GM15510 (cell line): ENCODE results near the gene LAMA2.

Experiments
- POLR2A ChIP-seq: IDR thresholded peaks from 3 replicates; pipeline ENCODE4 v1.6.1; 2011; ENCODE audit warnings: borderline replicate concordance; ENCODE audit not compliant: insufficient read length; ENCODE audit errors: extremely low read depth

LAMA2 gene

DNA sequence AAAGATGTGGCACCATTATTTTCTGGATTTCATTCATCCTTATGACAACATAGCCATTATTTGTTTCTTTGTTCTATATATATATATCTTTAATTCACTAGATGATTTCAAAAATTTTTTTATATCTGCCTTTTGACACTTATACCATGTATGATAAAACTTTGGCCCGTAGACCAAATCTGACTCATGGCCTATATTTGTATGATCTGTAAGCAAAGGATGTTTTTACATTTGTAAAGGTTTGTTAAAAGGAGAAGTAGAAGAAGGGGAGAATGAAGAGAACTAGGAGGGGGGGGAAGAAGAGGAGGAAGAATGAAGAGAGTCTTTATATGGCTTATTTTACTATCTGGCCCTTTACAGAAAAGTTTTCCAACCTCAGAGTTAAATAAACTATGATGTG, 279.7 kb downstream of the LAMA2 start:
- no peak for TF ChIP-seq POLR2A

DNA sequence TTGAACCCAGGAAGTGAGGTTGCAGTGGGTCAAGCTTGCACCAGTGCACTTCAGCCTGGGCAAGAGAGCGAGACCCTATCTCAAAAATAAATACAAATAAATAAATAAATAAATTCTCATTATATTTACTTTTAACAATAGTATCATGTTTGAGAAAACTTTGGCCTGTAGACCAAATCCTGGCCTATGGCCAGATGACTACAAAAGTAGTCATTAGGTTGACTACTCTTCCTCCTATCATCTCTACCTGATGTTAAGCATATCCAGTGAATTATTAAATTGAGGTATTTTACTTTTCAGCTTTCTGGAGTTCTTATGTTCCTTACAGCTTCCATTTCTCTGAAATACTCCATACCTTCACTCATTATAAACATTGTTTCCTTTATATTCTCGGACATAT, 280.6 kb downstream of the LAMA2 start:
- TF ChIP-seq POLR2A: no peak

DNA sequence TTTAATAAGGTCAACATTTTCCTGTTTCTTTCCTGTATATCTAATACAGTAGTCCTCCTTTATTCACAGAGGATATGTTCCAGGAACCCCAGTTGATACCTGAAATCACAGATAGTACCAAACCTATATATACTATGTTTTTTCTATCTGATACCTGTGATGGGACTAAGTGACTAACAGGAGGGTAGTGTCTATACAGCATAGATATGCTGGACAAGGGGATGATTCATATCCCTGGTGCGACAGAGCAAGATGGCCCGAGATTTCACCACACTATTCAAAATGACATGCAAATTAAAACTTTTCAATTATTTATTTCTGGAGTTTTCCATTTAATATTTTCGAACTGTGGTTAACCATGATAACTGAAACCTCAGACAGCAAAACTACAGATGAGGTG, 281.1 kb downstream of the LAMA2 start:
- TF ChIP-seq POLR2A: no peak

DNA sequence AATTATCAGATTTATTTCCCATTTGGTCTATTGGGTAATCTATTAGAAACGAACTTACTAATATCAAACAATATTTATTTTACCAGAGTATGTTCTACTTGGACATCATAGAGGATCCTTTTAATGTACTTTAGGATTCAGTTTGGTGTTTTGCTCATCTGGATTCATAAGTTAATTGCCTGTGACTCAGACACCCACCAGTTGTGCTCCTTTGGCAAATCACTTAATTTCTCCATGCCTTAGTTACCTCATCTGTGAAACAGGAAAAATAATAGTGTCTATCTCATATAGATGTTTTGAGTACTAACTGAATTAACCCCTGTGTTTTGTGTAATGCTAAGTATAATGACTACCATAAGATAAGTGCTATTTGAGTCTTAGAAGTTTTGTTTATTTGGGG, 292.1 kb downstream of the LAMA2 start:
- no peak for TF ChIP-seq POLR2A

DNA sequence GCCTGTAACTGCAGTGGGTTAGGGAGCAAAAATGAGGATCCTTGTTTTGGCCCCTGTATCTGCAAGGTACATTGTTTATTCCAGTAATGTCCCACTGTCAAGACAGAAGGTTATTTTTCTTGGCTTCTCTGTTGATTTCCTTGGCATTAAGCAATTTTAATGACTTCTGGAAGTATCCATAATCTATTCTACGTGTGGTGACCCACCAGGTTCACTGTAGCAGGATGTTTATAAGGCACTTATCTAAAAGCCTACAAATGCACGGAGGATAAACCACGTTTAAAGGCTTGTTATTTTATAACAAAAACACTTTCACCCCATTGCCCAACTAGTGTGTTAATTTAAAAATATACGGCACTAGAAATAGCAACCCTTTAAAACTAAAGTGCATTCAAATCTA, 294.9 kb downstream of the LAMA2 start:
- TF ChIP-seq POLR2A: no peak

DNA sequence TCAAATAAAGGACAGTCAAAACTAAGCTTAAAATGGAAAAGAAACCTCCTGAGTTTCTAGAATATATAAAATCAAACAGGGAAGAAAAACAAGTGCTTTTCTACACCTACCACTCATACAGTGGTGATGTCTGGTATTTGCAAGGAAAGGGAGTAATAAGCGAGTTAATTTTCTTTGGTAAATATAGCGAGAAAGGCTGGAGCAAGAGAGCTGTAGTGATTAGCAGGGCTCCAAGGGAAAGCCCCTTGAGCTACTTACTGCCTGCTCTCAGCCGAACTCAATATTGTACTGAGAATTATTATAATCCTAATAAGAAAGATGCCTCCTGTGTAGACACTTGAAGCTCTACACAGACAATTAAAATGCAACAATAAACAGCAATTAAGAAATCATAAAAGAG, 296.3 kb downstream of the LAMA2 start:
- no peak for TF ChIP-seq POLR2A

DNA sequence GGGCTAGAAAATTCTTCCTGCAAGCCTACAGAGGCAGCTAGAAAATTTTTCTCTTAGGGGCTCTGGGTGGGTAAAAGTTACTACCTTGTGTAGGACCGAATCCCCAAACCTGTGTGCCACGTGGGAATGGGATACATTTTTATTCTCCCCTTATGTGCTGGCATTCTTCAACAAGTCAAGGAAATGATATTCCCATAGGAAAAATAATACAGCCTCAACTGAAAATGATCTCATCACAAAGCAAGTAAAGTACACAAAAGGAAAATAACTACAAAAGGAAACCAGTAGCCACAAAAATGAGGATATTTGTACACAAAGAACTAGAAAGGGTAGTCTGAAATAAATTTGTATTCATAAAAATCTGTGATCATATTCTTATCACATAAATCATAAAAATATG, 298.1 kb downstream of the LAMA2 start:
- no peak for TF ChIP-seq POLR2A

DNA sequence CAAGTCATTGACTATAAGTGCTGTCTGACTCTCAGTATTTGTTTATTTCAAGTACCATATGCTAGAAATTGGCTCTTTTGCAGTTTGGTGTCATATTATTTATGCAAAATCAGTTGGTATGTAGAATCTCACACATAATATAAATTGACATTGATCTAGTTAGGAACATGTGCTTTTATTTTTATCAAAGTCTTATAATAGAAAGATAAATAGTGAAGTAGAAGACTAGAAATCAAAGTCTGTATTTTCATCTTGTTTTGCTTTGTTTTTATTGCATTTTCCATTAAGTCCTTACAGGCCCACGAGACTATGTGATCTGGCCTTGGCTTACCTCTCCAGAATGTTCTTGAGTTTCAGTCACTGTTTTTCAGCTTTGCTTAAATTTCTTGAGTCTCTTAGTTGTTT, 300.3 kb downstream of the LAMA2 start:
- no peak for TF ChIP-seq POLR2A

DNA sequence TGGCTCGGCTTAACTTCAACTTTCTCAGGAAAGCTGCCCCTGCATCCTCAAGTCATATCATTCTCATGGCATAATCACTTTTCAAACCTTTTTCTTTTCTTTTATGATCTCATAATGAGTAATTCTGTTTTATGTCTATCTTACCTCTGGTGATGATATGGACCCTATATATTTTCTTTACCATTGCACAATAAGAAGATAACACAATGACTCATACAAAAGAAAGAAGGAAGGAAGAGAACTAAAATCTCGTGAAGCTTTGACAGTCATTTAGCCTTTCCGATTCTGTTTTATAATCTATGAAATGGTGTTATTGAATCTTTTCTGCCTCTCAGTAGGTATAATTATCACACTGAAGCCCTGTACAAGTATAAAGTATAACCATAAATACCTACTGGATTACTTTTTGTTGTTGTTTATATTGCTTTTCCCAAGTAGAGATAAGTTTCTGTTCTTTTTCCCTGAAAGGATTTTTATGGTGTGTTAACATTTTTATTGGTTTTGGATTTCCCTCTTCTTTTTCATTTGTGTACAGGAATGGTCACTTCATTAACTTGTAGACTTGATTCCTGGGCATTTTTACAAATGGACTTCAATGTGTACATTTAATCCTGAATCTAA, 300.9 kb downstream of the LAMA2 start:
- TF ChIP-seq POLR2A: no peak

DNA sequence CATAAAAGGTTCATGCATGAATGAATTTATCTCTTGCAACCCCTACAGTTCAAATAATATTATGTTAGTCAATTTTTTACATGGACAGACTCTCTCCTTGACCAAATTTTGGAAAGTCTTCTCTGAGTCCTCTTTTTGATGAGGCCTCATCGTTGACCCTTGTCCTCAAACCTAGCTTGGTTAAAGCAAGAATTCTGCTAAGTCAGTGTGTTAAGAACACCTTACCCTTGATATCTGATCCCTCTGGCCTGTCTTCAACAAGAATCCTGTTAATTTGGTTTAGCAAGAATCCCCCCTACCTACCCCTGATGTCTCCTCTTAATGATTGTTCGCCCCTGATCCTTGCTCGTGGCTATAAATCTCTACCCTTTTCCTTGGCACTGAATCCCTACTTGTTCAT, 301.4 kb downstream of the LAMA2 start:
- no peak for TF ChIP-seq POLR2A

DNA sequence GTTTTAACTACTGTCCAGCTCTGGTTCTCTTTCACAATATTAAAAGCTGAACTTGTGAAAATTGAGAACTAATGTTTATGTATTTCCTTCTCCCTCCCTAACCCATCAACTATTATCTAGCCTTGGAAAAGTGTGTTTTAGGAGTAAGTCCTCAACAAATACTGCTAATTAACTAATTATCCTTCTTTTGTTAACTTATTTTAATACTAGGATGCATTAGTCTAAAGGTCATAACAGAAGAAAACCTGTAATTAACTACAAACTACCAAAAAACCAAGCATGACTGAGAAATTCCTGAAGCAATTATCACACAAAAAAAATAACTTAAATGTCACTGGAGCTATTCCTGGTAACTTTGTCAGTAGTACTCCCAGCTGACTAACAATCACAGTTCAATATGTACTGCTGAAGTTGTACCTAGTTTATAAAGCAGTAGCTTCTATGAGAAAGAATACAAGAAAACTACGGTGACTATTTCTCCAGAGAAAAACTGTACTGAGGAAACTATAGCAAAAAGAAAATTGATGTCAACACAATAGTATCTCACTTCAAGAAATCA, 301.9 kb downstream of the LAMA2 start:
- TF ChIP-seq POLR2A: no peak

DNA sequence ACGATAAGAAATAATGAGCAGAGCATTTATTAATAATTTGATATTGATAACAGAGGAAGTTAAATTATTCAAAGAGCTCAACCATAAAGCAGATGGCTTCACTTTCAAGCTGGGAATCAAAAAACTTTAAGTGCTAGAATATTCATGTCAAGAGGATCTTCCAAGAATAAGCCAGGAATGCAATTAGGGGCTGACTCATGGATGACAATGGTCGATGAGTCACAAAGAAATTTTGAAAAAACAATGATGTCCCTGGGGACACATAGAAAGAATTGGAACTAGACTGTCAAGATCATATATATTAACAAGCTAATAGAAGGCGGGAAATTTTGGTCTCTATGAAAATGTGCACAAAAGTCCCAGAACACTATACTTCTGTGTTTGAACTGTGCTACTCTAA, 304.1 kb downstream of the LAMA2 start:
- TF ChIP-seq POLR2A: no peak

DNA sequence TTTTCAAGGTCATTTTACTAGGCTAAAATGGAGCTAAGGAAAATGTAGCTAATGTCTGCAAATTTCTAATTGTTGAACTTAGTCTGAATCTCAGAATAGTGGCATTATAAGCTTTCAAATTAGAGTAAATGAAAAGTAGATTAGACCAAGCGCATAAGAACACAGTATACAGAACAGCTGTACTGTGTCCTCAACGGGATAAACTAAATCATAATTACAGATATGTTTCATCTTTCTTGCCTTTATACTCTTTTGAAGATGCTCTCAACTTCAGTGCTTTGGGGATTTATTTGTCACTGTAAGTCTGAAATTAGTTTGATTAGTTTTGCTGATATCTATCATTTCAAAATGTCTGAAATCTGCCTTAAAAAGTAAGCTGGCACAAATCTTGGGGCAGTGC, 305.4 kb downstream of the LAMA2 start:
- no peak for TF ChIP-seq POLR2A

DNA sequence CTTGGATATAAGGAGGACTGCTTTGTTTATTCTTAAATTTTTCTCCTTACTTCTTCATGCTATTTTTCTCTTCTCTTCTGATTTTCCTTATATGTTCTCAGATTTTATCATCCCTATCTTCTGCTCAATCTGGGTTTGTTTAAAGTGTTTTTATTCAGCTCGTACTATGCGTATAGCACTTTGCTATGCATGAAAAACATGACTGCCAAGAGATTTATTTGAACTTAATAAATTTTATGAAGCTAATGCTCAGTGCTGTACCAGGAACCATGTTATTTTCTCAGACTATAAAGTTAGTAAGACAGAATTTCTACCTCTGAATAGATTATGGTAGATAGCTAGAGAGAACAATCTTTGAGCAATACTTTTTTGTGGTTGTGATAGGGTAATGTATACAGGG, 305.9 kb downstream of the LAMA2 start:
- no peak for TF ChIP-seq POLR2A

DNA sequence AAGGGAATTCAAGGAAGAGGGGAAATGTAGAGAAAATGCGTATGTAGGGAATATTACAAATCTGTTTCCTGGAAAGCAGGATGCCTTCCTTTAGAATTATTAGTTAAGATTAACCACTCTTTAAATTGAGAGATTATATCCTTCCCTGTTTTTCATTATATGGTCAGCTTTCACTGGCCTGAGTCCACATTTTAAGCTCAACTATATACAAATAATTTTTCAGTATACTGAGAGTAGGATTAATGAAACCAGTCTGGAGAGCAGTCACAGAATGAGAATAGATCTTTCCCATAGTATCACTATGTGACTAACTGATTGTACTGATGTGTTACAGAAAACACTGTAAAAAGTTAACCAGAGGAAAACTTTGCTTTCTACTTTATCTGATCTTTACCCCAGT, 306.3 kb downstream of the LAMA2 start:
- no peak for TF ChIP-seq POLR2A

DNA sequence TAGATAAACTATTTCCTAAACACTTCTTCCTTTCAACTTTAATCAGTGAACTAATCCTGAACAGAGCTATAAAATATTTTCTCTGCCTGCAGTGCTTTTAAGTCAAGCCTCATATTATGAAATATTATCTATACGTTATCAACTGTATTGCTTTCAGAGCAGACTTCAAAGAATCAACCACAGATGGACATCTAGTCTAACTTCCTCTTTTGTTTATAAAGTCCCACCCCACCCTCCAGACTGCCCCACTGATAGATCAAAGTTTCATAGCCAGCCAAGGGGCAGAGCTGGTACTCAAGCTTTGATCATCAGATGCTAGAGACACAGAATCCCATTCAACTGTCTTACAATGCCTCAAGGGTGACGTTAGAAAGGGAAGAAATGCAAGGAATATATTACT, 308.3 kb downstream of the LAMA2 start:
- no peak for TF ChIP-seq POLR2A
